WTC11 (cell line): Measurements from ENCODE around the gene EI24. TPM values are rescaled to one million over a fixed set of nuclear protein-coding genes. Genes with fewer than 3 reads are reported as not detected.
"Not testable (repeated sequence)": the region's sequence is repeated elsewhere in the genome, so short reads cannot be mapped to it uniquely, and the experiment has no call there.

ENCODE experiments used
- ATAC-seq: fragments of 200-7000 bp; cut with Tn5 transposase; 2 replicates; pipeline ENCODE4 v1.10.0; 2021; ENCODE audit warnings: mild to moderate bottlenecking, moderate library complexity
- CTCF ChIA-PET: fragments of 300-600 bp; sonication (Branson Sonifier 250); formaldehyde crosslinking; loops from one replicate; lab custom pipeline; 2021; ENCODE audit warnings: antibody characterized with exemption; lab: Charles Lee
- POLR2A ChIA-PET: fragments of 350-600 bp; sonication (Branson Sonifier 250); formaldehyde crosslinking; loops from one replicate; lab custom pipeline; 2021; ENCODE audit warnings: antibody characterized with exemption; lab: Charles Lee
- DNase-seq: peaks from one replicate; pipeline ENCODE4 v3.0.0; 2021; ENCODE audit warnings: low spot score
- H3K27ac Mint-ChIP-seq: 2 replicates; pipeline ENCODE4 v1.8.0; 2021; ENCODE audit warnings: mixed read lengths
- H3K27me3 Mint-ChIP-seq: 2 replicates; pipeline ENCODE4 v1.8.0; 2021; ENCODE audit warnings: low read depth, mild to moderate bottlenecking, moderate library complexity, mixed read lengths
- H3K36me3 Mint-ChIP-seq: 2 replicates; pipeline ENCODE4 v1.8.0; 2021; ENCODE audit warnings: mixed read lengths
- H3K4me1 Mint-ChIP-seq: 2 replicates; pipeline ENCODE4 v1.8.0; 2022; ENCODE audit warnings: mixed read lengths
- H3K4me3 Mint-ChIP-seq: 2 replicates; pipeline ENCODE4 v1.8.0; 2021; ENCODE audit warnings: mild to moderate bottlenecking, moderate library complexity, mixed read lengths
- H3K9me3 Mint-ChIP-seq: 2 replicates; pipeline ENCODE4 v1.8.0; 2021; ENCODE audit warnings: mixed read lengths
- CREM ChIP-seq: sonication (generic); formaldehyde crosslinking; IDR thresholded peaks from 2 replicates; pipeline ENCODE4 v1.8.1; 2022; ENCODE audit warnings: mild to moderate bottlenecking, missing genetic modification reagents, moderate library complexity
- FOXK1 ChIP-seq: sonication (generic); formaldehyde crosslinking; IDR thresholded peaks from 2 replicates; pipeline ENCODE4 v1.8.0; 2022; ENCODE audit warnings: mild to moderate bottlenecking, moderate library complexity, missing genetic modification reagents
- FOXP1 ChIP-seq: sonication (generic); formaldehyde crosslinking; IDR thresholded peaks from 2 replicates; pipeline ENCODE4 v1.8.0; 2022; ENCODE audit warnings: missing genetic modification reagents, mild to moderate bottlenecking, moderate library complexity, borderline replicate concordance
- GRHL2 ChIP-seq: fragments of 250-450 bp; sonication (Bioruptor Pico); IDR thresholded peaks from 2 replicates; pipeline ENCODE4 v1.8.0; 2022; ENCODE audit warnings: mild to moderate bottlenecking, moderate library complexity; ENCODE audit not compliant: insufficient replicate concordance, severe bottlenecking
- PRRX2 ChIP-seq: fragments of 250-450 bp; sonication (Bioruptor Pico); IDR thresholded peaks from 2 replicates; pipeline ENCODE4 v1.8.0; 2021; ENCODE audit warnings: mild to moderate bottlenecking
- RELA ChIP-seq: sonication (generic); formaldehyde crosslinking; IDR thresholded peaks from 2 replicates; pipeline ENCODE4 v1.8.1; 2022; ENCODE audit warnings: missing genetic modification reagents, mild to moderate bottlenecking, borderline replicate concordance
- SP1 ChIP-seq: sonication (generic); formaldehyde crosslinking; conservative IDR thresholded peaks from 2 replicates; pipeline ENCODE4 v1.8.1; 2022; ENCODE audit warnings: missing genetic modification reagents
- TCF7 ChIP-seq: sonication (generic); formaldehyde crosslinking; IDR thresholded peaks from 2 replicates; pipeline ENCODE4 v1.8.0; 2022; ENCODE audit warnings: mild to moderate bottlenecking, low read depth, missing genetic modification reagents, moderate library complexity
- TEAD1 ChIP-seq: sonication (generic); formaldehyde crosslinking; IDR thresholded peaks from 2 replicates; pipeline ENCODE4 v1.8.0; 2022; ENCODE audit warnings: mild to moderate bottlenecking, missing genetic modification reagents
- TEAD4 ChIP-seq: sonication (generic); formaldehyde crosslinking; IDR thresholded peaks from 2 replicates; pipeline ENCODE4 v1.8.0; 2022; ENCODE audit warnings: mild to moderate bottlenecking, missing genetic modification reagents
- ZNF396 ChIP-seq: fragments of 250-450 bp; sonication (Bioruptor Pico); IDR thresholded peaks from 2 replicates; pipeline ENCODE4 v1.8.0; 2021; ENCODE audit warnings: mild to moderate bottlenecking, moderate library complexity, borderline replicate concordance
- ZNF423 ChIP-seq: fragments of 250-450 bp; sonication (Bioruptor Pico); IDR thresholded peaks from 2 replicates; pipeline ENCODE4 v2.1.2; 2022; ENCODE audit warnings: mild to moderate bottlenecking, moderate library complexity
- total RNA-seq: library from RNA; stranded (reverse); gene quantifications from 3 replicates; pipeline ENCODE4 v1.2.3, GENCODE V29; 2021
- TF ChIP-seq, protein P1 (sequence below): sonication (generic); formaldehyde crosslinking; IDR thresholded peaks from 2 replicates; pipeline ENCODE4 v1.8.1; 2023; ENCODE audit warnings: mild to moderate bottlenecking, missing genetic modification reagents, moderate library complexity
- TF ChIP-seq, protein P2 (sequence below): sonication (generic); formaldehyde crosslinking; IDR thresholded peaks from 2 replicates; pipeline ENCODE4 v1.8.0; 2023; ENCODE audit warnings: mild to moderate bottlenecking, missing genetic modification reagents
- TF ChIP-seq, protein P3 (sequence below): sonication (generic); formaldehyde crosslinking; IDR thresholded peaks from 2 replicates; pipeline ENCODE4 v1.8.0; 2022; ENCODE audit warnings: mild to moderate bottlenecking, missing genetic modification reagents
- TF ChIP-seq, protein P4 (sequence below): fragments of 250-450 bp; sonication (Bioruptor Pico); IDR thresholded peaks from 2 replicates; pipeline ENCODE4 v2.1.2; 2022; ENCODE audit warnings: mild to moderate bottlenecking, moderate library complexity
- TF ChIP-seq, protein P5 (sequence below): sonication (generic); formaldehyde crosslinking; IDR thresholded peaks from 2 replicates; pipeline ENCODE4 v1.8.1; 2022; ENCODE audit warnings: low read depth, mild to moderate bottlenecking, moderate library complexity, missing genetic modification reagents, borderline replicate concordance
- TF ChIP-seq, protein P6 (sequence below): sonication (generic); formaldehyde crosslinking; IDR thresholded peaks from 2 replicates; pipeline ENCODE4 v1.8.0; 2022; ENCODE audit warnings: mild to moderate bottlenecking, missing genetic modification reagents
- TF ChIP-seq, protein P7 (sequence below): fragments of 250-450 bp; sonication (Bioruptor Pico); conservative IDR thresholded peaks from 2 replicates; pipeline ENCODE4 v1.9.0; 2021; ENCODE audit warnings: mild to moderate bottlenecking

Gene EI24
- total RNA-seq, 1 experiment from 2014 or later: 120 TPM

DNA sequence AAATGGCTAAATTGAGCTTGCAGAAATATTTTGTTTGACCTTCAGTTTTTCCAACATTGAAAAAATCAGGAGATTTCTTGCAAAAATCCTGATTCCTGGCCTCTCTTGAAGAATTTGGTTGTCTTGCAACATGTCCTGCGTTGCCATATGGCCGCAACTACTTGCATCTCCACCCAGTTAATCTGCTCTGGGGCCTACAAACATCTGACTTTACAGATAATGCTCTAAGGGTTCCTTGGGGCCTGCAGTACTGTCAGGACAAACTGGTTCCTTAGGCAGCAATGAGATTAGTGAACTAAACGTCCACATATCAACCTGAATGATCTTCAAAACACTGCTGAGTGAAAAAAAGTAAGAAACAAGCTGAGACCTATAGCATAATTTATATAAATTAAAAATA is 36.6 kb upstream of the EI24 start (continued):
- no peak for TF ChIP-seq PRRX2
- TF ChIP-seq, protein P1, sequence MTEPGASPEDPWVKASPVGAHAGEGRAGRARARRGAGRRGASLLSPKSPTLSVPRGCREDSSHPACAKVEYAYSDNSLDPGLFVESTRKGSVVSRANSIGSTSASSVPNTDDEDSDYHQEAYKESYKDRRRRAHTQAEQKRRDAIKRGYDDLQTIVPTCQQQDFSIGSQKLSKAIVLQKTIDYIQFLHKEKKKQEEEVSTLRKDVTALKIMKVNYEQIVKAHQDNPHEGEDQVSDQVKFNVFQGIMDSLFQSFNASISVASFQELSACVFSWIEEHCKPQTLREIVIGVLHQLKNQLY (CRISPR knock-in tag): no peak
- no peak for TF ChIP-seq ZNF396
- TF ChIP-seq FOXP1 (CRISPR knock-in tag): no peak

DNA sequence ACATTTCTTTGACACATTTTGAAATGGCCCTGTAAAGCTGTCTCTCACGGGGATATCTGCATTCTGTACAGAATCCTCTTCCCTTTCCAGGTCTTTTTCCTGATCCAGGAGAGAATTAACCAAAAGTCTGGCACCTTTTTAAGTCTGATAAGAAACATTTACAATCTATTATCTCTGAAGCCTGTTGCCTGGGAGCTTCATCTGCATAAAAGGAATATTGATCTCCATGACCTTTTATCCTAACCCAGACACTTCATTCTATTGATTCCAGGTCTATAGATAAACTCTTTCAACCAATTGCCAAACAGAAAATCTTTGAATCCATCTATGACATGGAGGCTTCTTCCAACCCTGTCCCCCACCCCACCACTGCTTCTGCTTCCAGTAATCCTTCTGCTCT is 33.7 kb upstream of the EI24 start:
- TF ChIP-seq, protein P2, sequence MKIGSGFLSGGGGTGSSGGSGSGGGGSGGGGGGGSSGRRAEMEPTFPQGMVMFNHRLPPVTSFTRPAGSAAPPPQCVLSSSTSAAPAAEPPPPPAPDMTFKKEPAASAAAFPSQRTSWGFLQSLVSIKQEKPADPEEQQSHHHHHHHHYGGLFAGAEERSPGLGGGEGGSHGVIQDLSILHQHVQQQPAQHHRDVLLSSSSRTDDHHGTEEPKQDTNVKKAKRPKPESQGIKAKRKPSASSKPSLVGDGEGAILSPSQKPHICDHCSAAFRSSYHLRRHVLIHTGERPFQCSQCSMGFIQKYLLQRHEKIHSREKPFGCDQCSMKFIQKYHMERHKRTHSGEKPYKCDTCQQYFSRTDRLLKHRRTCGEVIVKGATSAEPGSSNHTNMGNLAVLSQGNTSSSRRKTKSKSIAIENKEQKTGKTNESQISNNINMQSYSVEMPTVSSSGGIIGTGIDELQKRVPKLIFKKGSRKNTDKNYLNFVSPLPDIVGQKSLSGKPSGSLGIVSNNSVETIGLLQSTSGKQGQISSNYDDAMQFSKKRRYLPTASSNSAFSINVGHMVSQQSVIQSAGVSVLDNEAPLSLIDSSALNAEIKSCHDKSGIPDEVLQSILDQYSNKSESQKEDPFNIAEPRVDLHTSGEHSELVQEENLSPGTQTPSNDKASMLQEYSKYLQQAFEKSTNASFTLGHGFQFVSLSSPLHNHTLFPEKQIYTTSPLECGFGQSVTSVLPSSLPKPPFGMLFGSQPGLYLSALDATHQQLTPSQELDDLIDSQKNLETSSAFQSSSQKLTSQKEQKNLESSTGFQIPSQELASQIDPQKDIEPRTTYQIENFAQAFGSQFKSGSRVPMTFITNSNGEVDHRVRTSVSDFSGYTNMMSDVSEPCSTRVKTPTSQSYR (CRISPR knock-in tag): no peak
- TF ChIP-seq TEAD4 (CRISPR knock-in tag): no peak
- TF ChIP-seq, protein P3, sequence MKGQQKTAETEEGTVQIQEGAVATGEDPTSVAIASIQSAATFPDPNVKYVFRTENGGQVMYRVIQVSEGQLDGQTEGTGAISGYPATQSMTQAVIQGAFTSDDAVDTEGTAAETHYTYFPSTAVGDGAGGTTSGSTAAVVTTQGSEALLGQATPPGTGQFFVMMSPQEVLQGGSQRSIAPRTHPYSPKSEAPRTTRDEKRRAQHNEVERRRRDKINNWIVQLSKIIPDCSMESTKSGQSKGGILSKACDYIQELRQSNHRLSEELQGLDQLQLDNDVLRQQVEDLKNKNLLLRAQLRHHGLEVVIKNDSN (CRISPR knock-in tag): no peak
- H3K4me1 Mint-ChIP-seq: 0 out of 2 replicates have a peak, but pooled peaks cover 7% of the 10 kb centered on the region
- ATAC-seq: no peak
- DNase-seq: no peak
- no peaks in the 10 kb centered on the region for H3K27me3 Mint-ChIP-seq
- H3K27ac Mint-ChIP-seq: no peak overlapping the region
- H3K4me3 Mint-ChIP-seq: no peak overlapping the region
- peaks cover 10% of the 10 kb centered on the region for H3K36me3 Mint-ChIP-seq
- CTCF ChIA-PET: no interaction called here
- POLR2A ChIA-PET: no interaction called here
- H3K9me3 Mint-ChIP-seq: peaks cover 14% of the 10 kb centered on the region

DNA sequence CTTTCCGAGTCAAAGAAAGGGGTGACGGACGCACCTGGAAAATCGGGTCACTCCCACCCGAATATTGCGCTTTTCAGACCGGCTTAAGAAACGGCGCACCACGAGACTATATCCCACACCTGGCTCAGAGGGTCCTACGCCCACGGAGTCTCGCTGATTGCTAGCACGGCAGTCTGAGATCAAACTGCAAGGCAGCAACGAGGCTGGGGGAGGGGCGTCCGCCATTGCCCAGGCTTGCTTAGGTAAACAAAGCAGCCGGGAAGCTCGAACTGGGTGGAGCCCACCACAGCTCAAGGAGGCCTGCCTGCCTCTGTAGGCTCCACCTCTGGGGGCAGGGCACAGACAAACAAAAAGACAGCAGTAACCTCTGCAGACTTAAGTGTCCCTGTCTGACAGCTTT is 32.4 kb upstream of the EI24 start:
- H3K27ac Mint-ChIP-seq, ATAC-seq, CTCF ChIA-PET, H3K27me3 Mint-ChIP-seq, H3K4me1 Mint-ChIP-seq, H3K36me3 Mint-ChIP-seq: not testable (repeated sequence)
- TF ChIP-seq FOXK1 (peak; percentile 67; the same call in 1 of the 2 replicates), SP1 (CRISPR knock-in tag) (peak; percentile 34; the same call in 1 of the 2 replicates)
- POLR2A ChIA-PET: interaction anchor here (0.7 kb wide), 2 partner anchors 85 to 154 kb away, joined by 4 to 6 read pairs; no protein-coding TSS in a partner anchor
- H3K9me3 Mint-ChIP-seq: peaks cover 14% of the 10 kb centered on the region
- peak overlapping the region; percentile 50 for H3K4me3 Mint-ChIP-seq
- DNase-seq: peak; percentile 69

DNA sequence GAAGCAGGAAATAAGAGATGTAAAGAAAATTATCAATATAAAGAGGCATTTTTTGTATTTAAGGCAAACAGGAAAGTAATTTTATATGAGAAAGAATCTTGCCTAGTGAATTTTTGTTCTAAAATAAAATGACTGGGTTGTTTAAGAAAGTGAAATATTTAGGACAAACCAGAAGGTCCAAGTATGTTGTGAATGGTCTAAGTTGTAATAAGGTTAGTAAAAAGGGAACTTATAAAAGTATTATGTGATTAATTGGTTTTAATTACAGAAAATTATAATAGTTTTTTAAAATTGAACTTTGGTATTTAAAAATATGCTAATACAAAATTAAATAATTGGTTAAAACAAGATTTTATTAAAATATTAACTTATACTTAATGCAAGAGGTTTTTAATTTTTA is 26.6 kb upstream of the EI24 start:
- Mint-ChIP-seq H3K27ac (no peak overlapping the region), H3K9me3 (peaks cover 36% of the 10 kb centered on the region), H3K36me3 (peaks cover 19% of the 10 kb centered on the region), H3K4me1 (no peaks in the 10 kb centered on the region; the same call in 1 of the 2 replicates), H3K27me3 (peaks cover 7% of the 10 kb centered on the region), H3K4me3 (no peak overlapping the region)
- CTCF ChIA-PET: no interaction called here
- DNase-seq (no peak), ATAC-seq (no peak)
- TF ChIP-seq, protein P4, sequence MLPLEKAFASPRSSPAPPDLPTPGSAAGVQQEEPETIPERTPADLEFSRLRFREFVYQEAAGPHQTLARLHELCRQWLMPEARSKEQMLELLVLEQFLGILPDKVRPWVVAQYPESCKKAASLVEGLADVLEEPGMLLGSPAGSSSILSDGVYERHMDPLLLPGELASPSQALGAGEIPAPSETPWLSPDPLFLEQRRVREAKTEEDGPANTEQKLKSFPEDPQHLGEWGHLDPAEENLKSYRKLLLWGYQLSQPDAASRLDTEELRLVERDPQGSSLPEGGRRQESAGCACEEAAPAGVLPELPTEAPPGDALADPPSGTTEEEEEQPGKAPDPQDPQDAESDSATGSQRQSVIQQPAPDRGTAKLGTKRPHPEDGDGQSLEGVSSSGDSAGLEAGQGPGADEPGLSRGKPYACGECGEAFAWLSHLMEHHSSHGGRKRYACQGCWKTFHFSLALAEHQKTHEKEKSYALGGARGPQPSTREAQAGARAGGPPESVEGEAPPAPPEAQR (CRISPR knock-in tag): no peak
- TF ChIP-seq TEAD1 (CRISPR knock-in tag): no peak
- TF ChIP-seq CREM: no peak
- TF ChIP-seq, protein P5, sequence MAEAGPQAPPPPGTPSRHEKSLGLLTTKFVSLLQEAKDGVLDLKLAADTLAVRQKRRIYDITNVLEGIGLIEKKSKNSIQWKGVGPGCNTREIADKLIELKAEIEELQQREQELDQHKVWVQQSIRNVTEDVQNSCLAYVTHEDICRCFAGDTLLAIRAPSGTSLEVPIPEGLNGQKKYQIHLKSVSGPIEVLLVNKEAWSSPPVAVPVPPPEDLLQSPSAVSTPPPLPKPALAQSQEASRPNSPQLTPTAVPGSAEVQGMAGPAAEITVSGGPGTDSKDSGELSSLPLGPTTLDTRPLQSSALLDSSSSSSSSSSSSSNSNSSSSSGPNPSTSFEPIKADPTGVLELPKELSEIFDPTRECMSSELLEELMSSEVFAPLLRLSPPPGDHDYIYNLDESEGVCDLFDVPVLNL (CRISPR knock-in tag): no peak
- TF ChIP-seq, protein P6, sequence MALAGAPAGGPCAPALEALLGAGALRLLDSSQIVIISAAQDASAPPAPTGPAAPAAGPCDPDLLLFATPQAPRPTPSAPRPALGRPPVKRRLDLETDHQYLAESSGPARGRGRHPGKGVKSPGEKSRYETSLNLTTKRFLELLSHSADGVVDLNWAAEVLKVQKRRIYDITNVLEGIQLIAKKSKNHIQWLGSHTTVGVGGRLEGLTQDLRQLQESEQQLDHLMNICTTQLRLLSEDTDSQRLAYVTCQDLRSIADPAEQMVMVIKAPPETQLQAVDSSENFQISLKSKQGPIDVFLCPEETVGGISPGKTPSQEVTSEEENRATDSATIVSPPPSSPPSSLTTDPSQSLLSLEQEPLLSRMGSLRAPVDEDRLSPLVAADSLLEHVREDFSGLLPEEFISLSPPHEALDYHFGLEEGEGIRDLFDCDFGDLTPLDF (CRISPR knock-in tag): no peak
- no peak for TF ChIP-seq TCF7 (CRISPR knock-in tag)
- no peak for TF ChIP-seq ZNF423
- no peak for TF ChIP-seq GRHL2 (CRISPR knock-in tag)
- no peak for TF ChIP-seq RELA (CRISPR knock-in tag)
- no peak for TF ChIP-seq FOXK1
- no peak for TF ChIP-seq SP1 (CRISPR knock-in tag)
- TF ChIP-seq, protein P7, sequence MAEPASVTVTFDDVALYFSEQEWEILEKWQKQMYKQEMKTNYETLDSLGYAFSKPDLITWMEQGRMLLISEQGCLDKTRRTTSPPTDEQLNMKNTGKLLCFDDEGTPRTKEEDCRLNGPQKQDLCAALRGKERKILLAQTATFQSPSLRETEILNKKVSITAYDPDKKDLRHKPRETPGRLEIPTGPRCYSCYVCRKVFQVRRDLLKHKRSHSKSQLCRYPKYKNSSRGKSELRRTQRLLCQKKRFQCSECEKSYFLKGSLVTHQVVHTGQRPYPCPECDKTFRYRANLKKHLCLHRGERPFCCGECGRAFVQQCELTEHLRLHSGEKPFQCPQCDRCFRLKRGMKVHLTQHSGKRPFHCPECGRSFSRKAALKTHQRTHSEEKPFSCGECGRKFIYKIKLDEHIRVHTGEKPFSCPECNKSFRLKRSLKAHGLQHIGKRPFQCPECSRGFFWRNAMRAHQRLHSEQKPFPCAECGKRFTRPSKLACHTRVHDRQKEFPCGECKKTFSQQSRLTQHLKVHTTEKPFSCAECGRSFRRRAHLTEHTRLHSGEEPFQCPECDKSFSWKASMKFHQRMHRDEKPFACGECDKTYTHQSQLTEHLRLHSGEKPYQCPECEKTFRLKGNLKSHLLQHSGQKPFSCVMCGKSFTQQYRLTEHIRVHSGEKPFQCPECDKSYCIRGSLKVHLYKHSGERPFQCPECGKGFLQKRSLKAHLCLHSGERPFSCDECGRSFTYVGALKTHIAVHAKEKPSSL (CRISPR knock-in tag): no peak
- POLR2A ChIA-PET: no interaction called here
